HFFc6 (cell line): ENCODE results near the gene MRPS9. TPM values are rescaled to one million over a fixed set of nuclear protein-coding genes. Genes with fewer than 3 reads are reported as not detected.
A peak's percentile ranks its signal among the peaks of the same experiment; 100 is the strongest.

Experiments
- DNase-seq: peaks from one replicate; pipeline ENCODE4 v3.0.0-alpha.2; 2018
- H3K27ac Mint-ChIP-seq: 2 replicates; pipeline ENCODE4 v1.8.0; 2020; ENCODE audit warnings: mild to moderate bottlenecking, mixed read lengths
- H3K27me3 Mint-ChIP-seq: 2 replicates; pipeline ENCODE4 v1.8.0; 2021; ENCODE audit warnings: mild to moderate bottlenecking, moderate library complexity, mixed read lengths; ENCODE audit not compliant: insufficient read depth
- H3K36me3 Mint-ChIP-seq: 2 replicates; pipeline ENCODE4 v1.8.0; 2021; ENCODE audit warnings: low read depth, mixed read lengths
- H3K4me1 Mint-ChIP-seq: 2 replicates; pipeline ENCODE4 v1.8.0; 2020; ENCODE audit warnings: low read depth, mixed read lengths
- H3K4me3 Mint-ChIP-seq: 2 replicates; pipeline ENCODE4 v1.8.0; 2020; ENCODE audit warnings: mild to moderate bottlenecking, moderate library complexity, mixed read lengths
- H3K9me3 Mint-ChIP-seq: 2 replicates; pipeline ENCODE4 v1.8.0; 2020; ENCODE audit warnings: mild to moderate bottlenecking, mixed read lengths
- total RNA-seq, 6 experiments: library from RNA; stranded (reverse); fragmentation: NEBNext Ultra II Directional; extraction: Animal tissue kit (Norgen Biotek cat#: 25700); gene quantifications; 2 replicates in 1 of 6; 3 replicates in 5 of 6; pipeline ENCODE4 v1.2.3, GENCODE V29; 2021
- TF ChIP-seq, protein P1 (sequence below): fragments of 200-600 bp; sonication (generic); IDR thresholded peaks from 2 replicates; pipeline ENCODE4 v1.5.0; 2021; ENCODE audit warnings: antibody characterized with exemption, mild to moderate bottlenecking

Gene MRPS9
- total RNA-seq, 6 experiments from 2014 or later = 20.4 to 33.0 (median 28.0) TPM

DNA sequence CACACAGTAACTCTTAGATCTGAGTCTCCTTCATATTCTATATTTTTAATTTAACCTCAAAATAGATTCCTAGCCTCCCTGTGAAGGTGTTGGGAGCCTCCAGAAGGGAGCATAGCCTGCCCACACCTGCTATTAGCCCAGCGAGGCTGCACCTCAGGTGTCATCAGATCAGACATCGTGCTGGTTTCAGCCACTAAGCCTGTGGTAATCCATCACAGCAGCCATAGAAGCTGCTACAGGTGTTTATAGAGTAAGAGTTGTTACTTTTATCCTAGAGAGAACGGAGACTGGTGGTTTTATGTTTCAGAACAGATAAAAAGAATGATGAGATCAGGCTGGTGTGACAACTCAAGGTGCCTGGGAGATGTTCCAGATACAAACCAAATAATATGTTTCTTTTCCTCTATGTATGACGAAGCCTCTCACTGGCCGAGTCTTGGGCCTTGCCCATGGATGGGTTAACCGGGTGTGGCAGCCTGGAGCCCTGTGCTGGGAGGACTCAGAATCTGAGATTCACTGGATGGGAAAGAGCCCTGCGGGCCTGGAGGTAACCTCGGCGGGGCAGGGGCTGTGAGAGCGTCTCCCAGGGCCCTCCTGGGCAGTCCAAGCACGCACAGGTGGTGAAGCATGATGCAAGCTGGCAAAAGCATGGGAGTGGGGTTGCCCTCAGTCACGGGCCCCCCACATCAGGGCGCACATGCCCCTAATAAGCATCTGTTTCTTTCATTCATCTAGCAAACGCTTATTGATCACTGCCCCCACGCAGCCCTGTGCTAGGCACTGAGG, 73.7 kb downstream of the MRPS9 start:
- no peak overlapping the region for H3K4me3 Mint-ChIP-seq
- DNase-seq = no peak
- TF ChIP-seq, protein P1, sequence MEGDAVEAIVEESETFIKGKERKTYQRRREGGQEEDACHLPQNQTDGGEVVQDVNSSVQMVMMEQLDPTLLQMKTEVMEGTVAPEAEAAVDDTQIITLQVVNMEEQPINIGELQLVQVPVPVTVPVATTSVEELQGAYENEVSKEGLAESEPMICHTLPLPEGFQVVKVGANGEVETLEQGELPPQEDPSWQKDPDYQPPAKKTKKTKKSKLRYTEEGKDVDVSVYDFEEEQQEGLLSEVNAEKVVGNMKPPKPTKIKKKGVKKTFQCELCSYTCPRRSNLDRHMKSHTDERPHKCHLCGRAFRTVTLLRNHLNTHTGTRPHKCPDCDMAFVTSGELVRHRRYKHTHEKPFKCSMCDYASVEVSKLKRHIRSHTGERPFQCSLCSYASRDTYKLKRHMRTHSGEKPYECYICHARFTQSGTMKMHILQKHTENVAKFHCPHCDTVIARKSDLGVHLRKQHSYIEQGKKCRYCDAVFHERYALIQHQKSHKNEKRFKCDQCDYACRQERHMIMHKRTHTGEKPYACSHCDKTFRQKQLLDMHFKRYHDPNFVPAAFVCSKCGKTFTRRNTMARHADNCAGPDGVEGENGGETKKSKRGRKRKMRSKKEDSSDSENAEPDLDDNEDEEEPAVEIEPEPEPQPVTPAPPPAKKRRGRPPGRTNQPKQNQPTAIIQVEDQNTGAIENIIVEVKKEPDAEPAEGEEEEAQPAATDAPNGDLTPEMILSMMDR = no peak
- no peak overlapping the region for H3K27ac Mint-ChIP-seq
- no peaks in the 10 kb centered on the region; the same call in 1 of the 2 replicates for H3K36me3 Mint-ChIP-seq
- no peaks in the 10 kb centered on the region for H3K9me3 Mint-ChIP-seq
- peaks cover 3% of the 10 kb centered on the region; the same call in 1 of the 2 replicates for H3K27me3 Mint-ChIP-seq
- peaks cover 7% of the 10 kb centered on the region; the same call in 1 of the 2 replicates for H3K4me1 Mint-ChIP-seq

DNA sequence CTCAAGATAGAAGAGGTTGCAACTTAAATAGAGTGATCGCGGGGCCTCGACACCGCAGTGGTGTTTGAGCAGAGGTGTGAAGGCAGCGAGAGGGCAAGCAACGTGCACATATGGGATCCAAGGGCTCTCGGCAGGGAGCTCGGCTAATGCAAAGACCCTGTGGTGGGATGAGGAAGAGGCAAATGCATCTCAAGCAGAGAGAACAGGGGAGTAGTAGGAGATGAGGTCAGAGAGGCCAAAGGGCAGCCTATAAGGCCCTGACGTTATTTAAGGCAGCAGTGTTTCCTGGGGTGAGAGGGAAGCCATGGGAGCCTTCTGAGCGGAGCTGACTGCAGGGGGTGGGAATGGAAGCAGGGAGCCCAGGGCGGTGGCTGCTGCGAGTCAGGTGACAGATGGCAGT, 74.5 kb downstream of the MRPS9 start:
- H3K27me3 Mint-ChIP-seq = peaks cover 3% of the 10 kb centered on the region; the same call in 1 of the 2 replicates
- TF ChIP-seq, protein P1 = no peak
- no peak overlapping the region for H3K4me3 Mint-ChIP-seq
- no peaks in the 10 kb centered on the region for H3K36me3 Mint-ChIP-seq
- no peak for DNase-seq
- no peaks in the 10 kb centered on the region for H3K4me1 Mint-ChIP-seq
- no peak overlapping the region for H3K27ac Mint-ChIP-seq
- H3K9me3 Mint-ChIP-seq = no peaks in the 10 kb centered on the region

DNA sequence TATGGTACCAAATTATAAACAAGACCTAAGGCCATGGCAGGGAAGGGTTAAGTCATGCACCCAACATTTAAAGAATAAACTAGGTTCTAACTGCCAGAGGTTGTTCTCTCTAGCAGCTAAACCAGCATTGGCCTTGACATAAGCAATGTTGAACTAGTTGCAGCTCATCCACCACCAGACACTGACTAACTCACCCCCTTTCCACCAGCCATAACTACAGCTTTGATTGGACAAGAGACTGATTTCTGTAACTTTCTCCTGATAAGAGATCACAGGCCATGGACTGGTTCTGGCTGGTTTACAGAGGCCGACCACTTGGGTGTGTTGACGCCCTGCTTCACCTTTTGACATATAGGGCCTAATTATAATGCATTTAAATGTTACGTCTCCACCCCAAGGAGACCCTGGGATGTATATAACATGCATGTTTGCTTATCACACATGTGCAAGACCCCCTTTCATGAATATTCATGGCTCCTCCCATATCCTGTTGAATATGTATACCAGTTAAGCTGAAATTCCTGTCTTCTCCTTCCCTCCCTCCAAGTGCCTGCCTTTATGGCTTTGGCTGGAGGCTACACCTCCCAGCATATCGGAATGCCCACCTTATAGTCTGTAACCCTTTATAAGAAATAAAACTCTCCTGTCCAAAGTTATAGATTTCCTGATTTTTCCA, 75.9 kb downstream of the MRPS9 start:
- H3K4me3 Mint-ChIP-seq = no peak overlapping the region
- no peaks in the 10 kb centered on the region for H3K9me3 Mint-ChIP-seq
- H3K36me3 Mint-ChIP-seq = no peaks in the 10 kb centered on the region
- no peak for DNase-seq
- TF ChIP-seq, protein P1 = no peak
- peaks cover 3% of the 10 kb centered on the region; the same call in 1 of the 2 replicates for H3K27me3 Mint-ChIP-seq
- H3K4me1 Mint-ChIP-seq = no peaks in the 10 kb centered on the region; the same call in 1 of the 2 replicates
- H3K27ac Mint-ChIP-seq = no peak overlapping the region

DNA sequence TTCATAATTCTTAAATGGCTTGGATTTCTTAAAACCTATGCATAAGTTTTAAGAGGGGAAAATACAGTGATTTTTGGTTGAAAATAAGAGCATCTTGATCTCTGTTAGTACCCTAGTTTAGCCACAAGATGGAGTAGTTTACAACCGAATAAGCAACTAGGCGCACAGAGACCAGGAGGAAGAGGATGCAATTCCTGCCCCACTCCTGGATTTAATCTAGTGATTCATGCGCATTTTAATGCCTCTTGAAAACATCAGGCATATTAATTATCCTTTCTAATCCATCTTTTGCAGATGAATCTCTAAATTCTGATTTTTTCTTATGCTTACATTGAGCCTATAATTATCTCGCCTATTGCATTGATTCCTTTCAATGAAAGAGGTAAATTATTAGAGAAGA, 76.7 kb downstream of the MRPS9 start:
- Mint-ChIP-seq H3K27me3 (peaks cover under 1% of the 10 kb centered on the region; the same call in 1 of the 2 replicates), H3K36me3 (no peaks in the 10 kb centered on the region), H3K4me1 (no peaks in the 10 kb centered on the region; the same call in 1 of the 2 replicates), H3K4me3 (no peak overlapping the region), H3K9me3 (no peaks in the 10 kb centered on the region), H3K27ac (no peak overlapping the region)
- TF ChIP-seq, protein P1 = peak; percentile 94
- DNase-seq = peak; percentile 65

DNA sequence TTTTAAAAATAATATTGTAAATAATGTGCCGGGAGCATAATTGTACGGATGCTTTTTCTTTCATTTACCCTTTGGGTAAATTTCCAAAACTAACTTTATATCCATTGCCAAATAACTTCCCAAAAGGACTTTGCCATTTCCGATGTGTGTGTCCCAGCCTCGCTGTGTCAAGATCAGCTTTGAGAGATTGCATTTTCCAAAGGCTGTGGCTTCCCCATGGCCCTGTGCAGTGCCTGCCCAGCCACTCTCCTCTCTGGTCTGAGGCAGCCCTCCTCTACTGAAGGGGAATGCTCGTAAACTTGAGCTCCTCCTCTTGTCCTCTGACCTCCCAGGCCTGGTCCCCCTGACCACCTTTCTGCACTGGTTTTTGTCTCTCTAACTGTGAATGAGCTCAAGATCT, 78.5 kb downstream of the MRPS9 start:
- Mint-ChIP-seq H3K36me3 (no peaks in the 10 kb centered on the region), H3K27ac (no peak overlapping the region), H3K27me3 (no peaks in the 10 kb centered on the region; the same call in 1 of the 2 replicates), H3K4me1 (no peaks in the 10 kb centered on the region; the same call in 1 of the 2 replicates), H3K9me3 (no peaks in the 10 kb centered on the region), H3K4me3 (no peak overlapping the region)
- no peak for DNase-seq
- TF ChIP-seq, protein P1 = no peak
